Endothelial cell of hepatic sinusoid (primary cell): Measurements from ENCODE around the gene TRAF1.

Experiments used
- in situ Hi-C: cut with HindIII; loops from 2 replicates; pipeline ENCODE4 v1.10.0; 2017; ENCODE audit warnings: low sequenced_read_pairs

The TRAF1 gene

DNA sequence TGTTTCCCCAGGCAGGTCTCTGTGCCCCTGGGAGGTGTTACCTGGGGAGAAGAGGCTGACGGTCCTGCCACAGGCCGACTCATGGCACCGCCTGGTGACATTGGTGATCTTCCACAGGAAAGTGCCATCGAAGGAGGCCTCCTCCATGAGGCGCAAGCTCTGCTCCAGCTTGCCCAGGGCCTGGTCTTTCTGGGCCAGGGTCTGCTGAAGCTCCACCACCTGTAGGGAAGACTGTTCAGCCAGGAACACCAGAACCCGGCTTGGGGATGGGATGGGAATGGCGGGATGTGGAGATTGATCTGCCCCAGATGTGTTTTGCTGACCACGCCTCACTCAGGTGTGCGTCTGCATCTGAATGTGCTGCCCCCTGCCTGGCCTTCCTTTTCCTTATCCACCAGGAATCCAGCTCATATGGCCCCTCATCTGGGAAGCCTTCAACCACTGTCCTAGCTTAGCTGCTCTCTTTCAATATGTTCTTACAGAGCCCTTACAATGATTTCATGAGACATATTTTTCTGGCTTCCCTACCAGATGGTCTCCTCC is 15.2 kb downstream of the TRAF1 start:
- in situ Hi-C loops: no loop called here

- in situ Hi-C loops: no loop called here
Observed at GRCh38 chr9:120910643-120911042, 16.0 kb downstream of the TRAF1 start.

- in situ Hi-C loops: no loop called here
Observed at GRCh38 chr9:120909904-120910303, 16.7 kb downstream of the TRAF1 start.

DNA sequence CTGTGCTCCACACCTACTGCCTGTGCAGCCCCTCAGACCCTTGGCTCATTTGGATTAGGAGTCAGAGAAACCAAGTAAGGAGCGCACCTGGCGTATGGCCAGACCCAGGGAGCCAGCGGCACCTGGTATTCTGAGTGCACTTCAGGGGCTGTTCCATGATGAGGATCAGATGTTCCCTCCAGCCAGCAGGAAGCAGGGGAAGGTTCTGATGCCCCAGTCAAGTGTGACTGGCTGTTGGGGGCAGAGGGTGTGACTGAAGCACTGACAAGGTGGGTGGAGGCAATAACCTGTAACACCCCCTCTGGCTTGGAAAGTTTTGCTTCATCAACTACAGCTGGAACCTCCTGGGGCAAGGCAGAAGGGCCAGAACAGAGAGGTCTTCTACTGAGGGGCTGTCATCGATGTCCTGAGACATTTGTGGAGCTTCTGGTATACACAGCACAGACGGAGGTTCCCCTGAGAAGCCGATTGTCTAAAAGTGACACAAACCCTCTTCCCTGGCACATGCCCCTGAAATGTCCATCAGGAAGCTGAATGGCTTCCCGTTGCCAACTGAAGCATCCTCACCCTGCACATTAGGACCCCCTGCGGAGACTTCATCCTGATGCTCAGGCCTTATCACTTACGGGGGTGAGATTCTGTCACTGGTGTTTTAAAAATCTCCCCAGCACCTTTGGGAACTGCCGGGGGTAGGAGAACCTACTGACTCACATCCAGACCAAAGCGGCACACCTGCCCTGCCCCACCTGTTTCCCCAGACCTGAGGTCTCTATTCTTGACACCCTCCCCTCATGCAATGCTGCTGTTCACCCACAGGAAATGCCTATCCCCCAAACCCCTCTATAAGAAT is 21.1 kb downstream of the TRAF1 start:
- in situ Hi-C loops: no loop called here

DNA sequence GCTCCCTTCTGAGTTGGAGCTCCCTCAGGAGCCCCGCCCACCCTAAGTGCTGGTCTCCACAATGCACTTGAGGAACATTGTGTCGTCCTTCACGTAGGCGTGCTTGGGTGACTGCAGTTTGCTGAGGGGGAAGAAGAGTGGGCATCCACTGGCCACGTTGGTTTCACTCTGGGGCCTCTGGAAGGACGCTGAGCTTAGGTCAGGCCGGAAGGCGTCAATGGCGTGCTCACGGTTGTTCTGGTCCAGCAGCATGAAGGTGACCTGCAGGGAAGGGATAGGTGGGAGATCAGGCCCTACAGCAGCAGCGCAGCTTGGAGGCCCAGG is 21.7 kb downstream of the TRAF1 start:
- in situ Hi-C loops: no loop called here

DNA sequence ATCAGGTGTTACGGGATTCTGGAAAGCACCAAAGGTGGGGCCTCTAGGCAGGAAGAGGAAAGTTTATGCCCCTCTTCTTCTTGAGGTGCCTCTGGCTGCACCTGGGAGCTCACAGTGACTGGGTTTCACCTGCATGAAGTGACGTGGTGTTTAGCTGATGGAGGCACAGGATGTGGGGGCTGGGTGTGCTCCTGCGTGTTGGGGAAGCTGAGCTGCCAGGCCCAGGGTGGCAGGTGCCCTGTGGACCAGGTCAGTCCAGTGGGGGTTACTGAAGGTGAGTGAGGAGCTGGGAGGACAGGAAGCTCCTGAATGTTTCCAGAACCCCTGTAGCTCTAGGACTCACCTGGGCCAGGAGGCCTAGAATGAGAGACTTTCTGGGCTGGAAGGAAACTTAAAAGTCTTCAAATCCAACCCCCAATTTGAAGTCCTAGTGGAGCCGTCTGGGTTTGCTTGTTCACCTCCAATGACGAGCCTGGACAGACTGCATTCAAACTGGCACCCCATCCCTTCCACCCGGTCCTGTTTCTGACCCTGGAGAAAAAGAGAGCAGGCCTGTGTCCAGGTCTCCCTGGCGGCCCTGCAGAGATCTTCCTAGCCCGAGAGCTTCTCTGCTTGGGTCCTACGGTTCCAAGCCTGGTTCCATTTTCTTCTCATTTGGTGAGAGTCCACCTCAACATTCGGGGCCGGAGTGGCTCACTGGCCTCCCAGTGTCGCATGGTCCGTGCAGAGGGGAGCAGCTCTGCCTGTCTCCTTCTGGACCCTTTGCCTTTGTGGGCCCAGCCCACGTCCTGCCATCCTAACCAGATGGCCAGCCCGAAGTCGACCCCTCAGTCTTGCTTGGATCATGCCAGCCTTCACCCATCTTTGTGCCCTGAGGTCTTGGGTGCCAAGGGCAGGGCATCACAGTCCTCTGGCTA is 22.3 kb downstream of the TRAF1 start:
- in situ Hi-C loops: no loop called here

DNA sequence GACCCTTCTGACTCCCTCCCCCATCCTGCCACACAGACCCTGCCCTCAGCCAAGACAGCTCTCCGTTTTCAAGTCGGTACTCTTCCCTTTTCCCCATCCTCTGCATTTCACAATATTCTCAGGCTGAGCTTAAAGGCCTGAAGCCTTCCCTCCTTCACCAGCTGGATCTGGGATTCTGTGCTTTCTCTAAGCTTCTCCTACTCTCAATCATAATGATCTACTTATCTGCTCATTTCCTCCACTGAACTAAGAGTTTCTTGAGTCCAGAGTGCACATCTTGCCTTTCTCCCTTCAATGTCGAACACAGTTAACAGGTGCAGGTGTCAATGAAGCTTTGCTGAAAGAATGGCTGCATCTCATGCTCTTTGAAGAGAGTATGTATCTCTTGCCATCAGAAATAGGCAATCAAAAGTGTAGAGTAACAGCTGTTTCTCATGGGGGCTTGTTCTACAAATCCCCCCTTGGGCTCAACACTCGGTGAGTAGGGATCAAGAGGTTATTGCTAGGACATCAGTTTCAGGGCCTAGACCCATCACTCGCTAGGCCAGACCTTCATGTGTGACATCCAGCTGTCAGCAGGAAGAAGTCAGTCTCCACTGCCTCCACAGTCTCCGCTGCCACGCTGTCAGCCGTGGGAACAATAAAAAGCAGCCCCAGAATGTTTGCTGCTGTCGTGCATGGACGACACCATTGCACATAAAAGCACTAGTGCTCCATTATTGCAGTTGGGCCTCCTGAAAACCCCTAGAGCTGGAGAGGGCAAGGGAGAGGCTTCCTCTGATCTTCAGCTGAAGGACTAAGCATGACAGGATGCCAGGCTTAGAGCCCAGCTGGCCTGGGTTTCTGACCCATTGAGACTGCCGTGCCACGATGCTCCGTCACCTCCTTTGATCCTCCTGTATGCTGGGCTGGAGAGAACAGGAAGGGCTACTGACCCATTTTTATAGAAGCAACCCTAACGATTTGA is 23.7 kb downstream of the TRAF1 start:
- in situ Hi-C loops: no loop called here

- in situ Hi-C loops: no loop called here
Observed at GRCh38 chr9:120901755-120902568, 24.6 kb downstream of the TRAF1 start.

- in situ Hi-C loops: no loop called here
Observed at GRCh38 chr9:120900824-120901223, 25.8 kb downstream of the TRAF1 start.

DNA sequence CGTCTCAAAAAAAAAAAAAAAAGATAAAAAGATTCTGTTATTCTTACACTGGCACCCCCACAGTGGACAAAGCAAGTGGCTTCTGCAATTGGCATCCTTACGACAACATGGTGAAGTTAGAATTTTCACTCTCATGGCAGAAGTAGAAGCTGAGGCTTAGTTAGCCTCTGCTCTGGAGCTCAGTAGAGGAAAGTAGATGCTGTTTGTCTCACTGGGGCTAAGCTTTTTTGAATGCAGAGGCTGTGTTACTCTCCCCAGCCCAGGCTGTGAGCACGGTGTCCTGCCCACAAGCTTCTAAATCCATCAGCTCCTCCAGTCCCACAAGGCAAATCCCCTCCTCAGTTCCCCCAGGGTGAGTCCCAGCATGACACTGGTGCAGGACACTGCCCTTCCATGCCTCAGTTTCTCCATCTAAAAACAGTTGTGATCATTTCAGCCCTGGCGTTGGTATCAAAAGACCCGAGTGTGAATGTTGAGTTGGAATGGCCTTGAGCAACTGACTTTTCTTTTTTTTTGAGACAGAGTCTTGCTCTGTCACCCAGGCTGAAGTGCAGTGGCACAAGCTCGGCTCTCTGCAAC is 27.0 kb downstream of the TRAF1 start:
- in situ Hi-C loops: no loop called here

GRCh38 chr9:120898396-120898795 is 28.2 kb downstream of the TRAF1 start:
- in situ Hi-C loops: no loop called here

GRCh38 chr9:120895951-120896350 is 30.6 kb downstream of the TRAF1 start:
- in situ Hi-C loops: no loop called here

GRCh38 chr9:120894321-120895148 is 32.1 kb downstream of the TRAF1 start:
- in situ Hi-C loops: no loop called here

- in situ Hi-C loops: no loop called here
Observed at GRCh38 chr9:120893611-120894307, 32.8 kb downstream of the TRAF1 start.

DNA sequence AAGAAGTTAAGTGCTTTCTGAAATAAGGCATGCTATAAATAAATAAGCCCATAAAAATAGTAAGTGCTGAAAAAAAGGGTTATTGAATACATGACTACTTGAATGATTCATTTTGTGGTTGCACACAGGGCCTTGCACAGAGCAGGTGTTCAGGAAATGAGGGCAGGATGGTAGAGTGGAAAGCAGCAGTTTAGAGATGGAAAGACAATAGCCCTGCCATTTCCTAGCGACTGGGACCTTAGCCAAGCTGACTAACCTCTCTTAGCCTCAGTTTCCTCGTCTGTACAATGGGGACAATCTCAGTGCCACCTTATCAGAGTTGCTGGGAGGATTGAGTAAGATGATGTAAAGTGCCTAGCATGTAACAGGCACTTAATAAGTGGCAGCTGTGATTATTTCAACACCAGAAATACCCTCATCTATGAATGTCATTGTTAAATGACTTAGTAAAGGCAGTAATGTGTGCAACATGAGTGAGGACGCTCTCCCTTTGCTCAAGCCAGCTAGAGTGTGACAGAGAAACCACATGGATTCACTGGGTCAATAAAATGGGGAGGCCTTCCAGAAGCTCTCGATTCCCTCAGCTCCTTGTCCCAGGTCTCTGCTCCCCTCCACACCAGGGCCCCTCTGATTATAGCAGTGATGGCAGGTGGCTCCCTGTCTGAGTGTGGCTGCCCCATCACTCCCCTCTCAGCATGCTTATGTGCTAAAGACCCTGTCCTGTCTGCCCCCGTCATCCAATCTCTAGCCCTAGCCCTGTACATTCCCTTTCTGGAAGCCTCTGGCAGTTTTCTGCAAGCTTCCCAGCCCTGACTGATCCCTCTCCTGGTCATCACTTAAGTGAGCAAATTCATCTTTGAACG is 33.6 kb downstream of the TRAF1 start:
- in situ Hi-C loops: no loop called here

DNA sequence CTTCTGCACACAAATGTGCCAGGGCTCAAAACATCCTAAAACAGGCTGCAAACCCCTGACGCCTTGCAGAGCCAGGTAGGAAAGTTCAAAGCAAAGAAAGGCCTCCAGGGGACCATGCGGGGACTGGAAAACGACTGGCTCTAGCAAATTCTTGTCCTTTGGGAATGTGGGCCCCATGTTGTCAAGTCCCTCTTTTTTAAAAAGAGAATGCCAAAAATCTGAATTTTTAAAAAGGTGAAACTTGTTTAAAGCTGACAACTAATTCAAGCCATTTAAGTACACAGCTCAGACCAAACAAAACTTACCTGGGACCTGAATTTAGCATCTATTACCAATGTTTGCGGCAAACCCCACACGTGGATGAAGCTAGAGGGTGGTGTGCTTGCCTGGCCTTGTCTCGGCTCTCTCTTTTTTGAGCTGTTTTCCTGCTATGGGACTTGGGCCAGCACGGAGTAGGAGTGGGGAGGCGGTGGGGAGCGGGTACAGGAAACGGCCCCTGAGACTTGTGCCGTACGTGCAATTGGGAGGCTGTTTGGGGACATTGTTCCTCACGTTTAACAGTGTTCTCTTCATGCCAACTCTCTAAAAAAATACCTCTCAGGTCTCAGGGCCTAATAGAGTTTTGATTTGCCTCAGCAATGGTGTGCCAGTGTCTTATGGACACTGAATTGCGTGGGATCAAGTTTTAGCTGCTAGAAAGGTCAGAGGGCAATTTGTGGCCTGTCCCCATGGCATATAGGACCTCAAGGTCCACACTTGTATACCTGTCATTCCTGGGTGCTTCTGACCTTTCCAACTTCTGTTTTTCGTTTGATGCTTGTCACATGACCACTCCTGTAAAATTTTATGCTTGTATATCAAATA is 34.5 kb downstream of the TRAF1 start:
- in situ Hi-C loops: no loop called here
